Pancreas (tissue), 10 donors: ENCODE data around the gene SOAT1. TPM values are rescaled to one million over a fixed set of nuclear protein-coding genes. Genes with fewer than 3 reads are reported as not detected.

Experiments
- ATAC-seq, 4 donors: fragments of 200-7000 bp; cut with Tn5 transposase; one replicate each; pipeline versions ENCODE4 v1.8.0 to v1.9.1; 2020; ENCODE audit warnings: mild to moderate bottlenecking in 4 of 4, moderate library complexity in 4 of 4
- DNase-seq, 6 donors: peaks; one replicate each; pipeline ENCODE4 v3.0.0-alpha.2; 2020
- FAIRE-seq: peaks from 2 replicates; lab custom pipeline; 2012; peaks lifted over from hg19 to GRCh38; lab: Jason Lieb, UNC
- H3K27ac ChIP-seq, 4 donors: fragments of 200-600 bp; sonication (generic); 1 replicate in 3 of 4; 2 replicates in 1 of 4; pipeline versions ENCODE4 v1.5.0 to v1.8.0; 2020
- H3K27me3 ChIP-seq, 4 donors: fragments of 200-600 bp; one replicate each; pipeline ENCODE4 v1.8.0; 2021
- H3K36me3 ChIP-seq, 3 donors: fragments of 200-600 bp; sonication (generic) in 1 of 3; one replicate each; pipeline versions ENCODE4 v1.5.0 to v1.8.0; 2020 to 2021
- H3K4me1 ChIP-seq, 3 donors: fragments of 200-600 bp; one replicate each; pipeline ENCODE4 v1.8.0; 2021
- H3K4me3 ChIP-seq, 4 donors: fragments of 200-600 bp; sonication (generic) in 2 of 4; one replicate each; pipeline versions ENCODE4 v1.5.0 to v1.8.0; 2020 to 2021
- H3K9me3 ChIP-seq, 4 donors: fragments of 200-600 bp; one replicate each; pipeline ENCODE4 v1.8.0; 2021
- WGBS, 2 donors: extraction: QIAGEN DNeasy Blood & Tissue Kit; methylation state at CpG; one replicate each; pipeline ENCODE4 v1.1.7; 2013; 5-methylcytosine and 5-hydroxymethylcytosine counted together
- intact Hi-C, 3 donors: fragments of 100-400 bp; cut with DNase I; formaldehyde crosslinking; loops; one replicate each; pipeline versions ENCODE4 v1.11.1 to v1.14.2; 2022
- polyA plus RNA-seq, 2 donors: library from polyadenylated mRNA; stranded (reverse); fragments of 200-250 nt; gene quantifications; one replicate each; pipeline ENCODE4 v1.2.3, GENCODE V29; 2013
- total RNA-seq, 6 donors: library from RNA; stranded (reverse); fragmentation: NEBNext Ultra II Directional in 4 of 6; extraction: Animal tissue kit (Norgen Biotek cat#: 25700) in 4 of 6; gene quantifications; one replicate each; pipeline versions ENCODE4 v1.2.1 to v1.2.4, GENCODE V29; 2021 to 2023
- TF ChIP-seq, protein P1 (sequence below), 4 donors: fragments of 200-600 bp; sonication (generic) in 3 of 4; IDR thresholded peaks; one replicate each; pipeline versions ENCODE4 v1.5.0 to v1.8.0; 2021; ENCODE audit warnings: antibody characterized with exemption in 4 of 4
- donor health status: healthy with polysubstance abuse.
- donor health status: DM: no; HTN: no; CAD: no; lungs with moderate emphysema.
- donor health status: DM: no; HTN: no; CAD: no.
- donor health status: control.
- donor health status: control.
- donor health status: Bipolar disorder and iron deficiency.
- donor health status: DM: yes; HTN: yes; CAD: no.
- donor health status: DM: no; HTN: no; CAD: no.
- donor health status: DM: no; HTN: no; CAD: no.
- donor health status: DM: yes; HTN: yes; CAD: no.

Gene SOAT1
- total and polyA plus RNA-seq, 8 donors = 6.8 to 66.8 (median 36.4) TPM

DNA sequence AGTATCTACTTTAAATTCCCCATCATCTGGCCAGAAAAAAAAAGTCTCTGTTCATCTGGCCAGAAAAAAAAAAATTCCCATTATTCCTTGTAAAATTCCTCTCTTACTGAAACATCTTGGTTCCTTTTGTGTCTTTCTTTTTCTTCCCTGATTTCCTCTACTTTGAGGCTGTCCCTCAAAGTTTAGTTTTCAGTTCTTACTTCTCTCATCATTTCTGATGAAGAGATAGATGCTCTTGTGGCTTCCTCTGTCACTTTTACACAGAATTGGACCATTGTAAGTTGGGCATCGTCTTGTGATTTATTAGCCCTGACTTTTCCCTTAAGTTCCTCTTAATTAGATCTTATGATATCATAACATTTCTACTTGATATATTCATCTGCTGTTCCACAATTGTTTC, 6.5 kb downstream of the SOAT1 start:
- Histone ChIP-seq H3K27me3 (no peaks in the 10 kb centered on the region), H3K27ac (no peak overlapping the region), H3K36me3 (no peaks in the 10 kb centered on the region), H3K9me3 (no peaks in the 10 kb centered on the region), H3K4me1 (peaks cover 0 to 27% (median 0%) of the 10 kb centered on the region in 3 donors), H3K4me3 (no peak overlapping the region)
- FAIRE-seq (no peak), ATAC-seq (no peak), DNase-seq (no peak)
- 58 to 73% methylated on average over 1 of the region's 1 CpG for WGBS, 2 donors
- TF ChIP-seq, protein P1, sequence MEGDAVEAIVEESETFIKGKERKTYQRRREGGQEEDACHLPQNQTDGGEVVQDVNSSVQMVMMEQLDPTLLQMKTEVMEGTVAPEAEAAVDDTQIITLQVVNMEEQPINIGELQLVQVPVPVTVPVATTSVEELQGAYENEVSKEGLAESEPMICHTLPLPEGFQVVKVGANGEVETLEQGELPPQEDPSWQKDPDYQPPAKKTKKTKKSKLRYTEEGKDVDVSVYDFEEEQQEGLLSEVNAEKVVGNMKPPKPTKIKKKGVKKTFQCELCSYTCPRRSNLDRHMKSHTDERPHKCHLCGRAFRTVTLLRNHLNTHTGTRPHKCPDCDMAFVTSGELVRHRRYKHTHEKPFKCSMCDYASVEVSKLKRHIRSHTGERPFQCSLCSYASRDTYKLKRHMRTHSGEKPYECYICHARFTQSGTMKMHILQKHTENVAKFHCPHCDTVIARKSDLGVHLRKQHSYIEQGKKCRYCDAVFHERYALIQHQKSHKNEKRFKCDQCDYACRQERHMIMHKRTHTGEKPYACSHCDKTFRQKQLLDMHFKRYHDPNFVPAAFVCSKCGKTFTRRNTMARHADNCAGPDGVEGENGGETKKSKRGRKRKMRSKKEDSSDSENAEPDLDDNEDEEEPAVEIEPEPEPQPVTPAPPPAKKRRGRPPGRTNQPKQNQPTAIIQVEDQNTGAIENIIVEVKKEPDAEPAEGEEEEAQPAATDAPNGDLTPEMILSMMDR (IDR thresholded peaks at IDR 0.05) = no peak
- intact Hi-C loops = no loop called here

DNA sequence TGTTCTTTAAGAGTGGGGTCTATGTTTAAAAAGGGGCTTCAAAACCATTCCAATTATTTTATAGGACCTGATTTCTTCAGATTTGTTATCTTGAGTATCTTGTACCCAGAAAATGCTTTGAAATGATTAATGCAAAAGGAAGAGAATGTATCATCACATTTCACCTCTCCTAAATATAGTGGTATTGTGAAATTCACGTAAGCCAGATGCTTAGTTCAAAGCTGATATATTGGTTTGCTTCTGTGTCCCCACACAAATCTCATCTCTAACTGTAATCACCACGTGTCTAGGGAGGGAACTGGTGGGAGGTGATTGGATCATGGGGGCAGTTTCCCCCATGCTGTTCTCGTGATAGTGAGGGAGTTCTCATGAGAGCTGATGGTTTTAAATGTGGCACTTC, 8.5 kb downstream of the SOAT1 start:
- Histone ChIP-seq H3K27ac (no peak overlapping the region), H3K9me3 (no peaks in the 10 kb centered on the region), H3K4me1 (peaks cover 0 to 17% (median 0%) of the 10 kb centered on the region in 3 donors), H3K27me3 (no peaks in the 10 kb centered on the region), H3K36me3 (no peaks in the 10 kb centered on the region), H3K4me3 (no peak overlapping the region)
- DNase-seq (no peak), ATAC-seq (no peak), FAIRE-seq (no peak)
- TF ChIP-seq, protein P1 (IDR thresholded peaks at IDR 0.05) = no peak
- 84 to 87% methylated on average over 3 of the region's 3 CpGs for WGBS, 2 donors
- intact Hi-C loops = no loop called here

DNA sequence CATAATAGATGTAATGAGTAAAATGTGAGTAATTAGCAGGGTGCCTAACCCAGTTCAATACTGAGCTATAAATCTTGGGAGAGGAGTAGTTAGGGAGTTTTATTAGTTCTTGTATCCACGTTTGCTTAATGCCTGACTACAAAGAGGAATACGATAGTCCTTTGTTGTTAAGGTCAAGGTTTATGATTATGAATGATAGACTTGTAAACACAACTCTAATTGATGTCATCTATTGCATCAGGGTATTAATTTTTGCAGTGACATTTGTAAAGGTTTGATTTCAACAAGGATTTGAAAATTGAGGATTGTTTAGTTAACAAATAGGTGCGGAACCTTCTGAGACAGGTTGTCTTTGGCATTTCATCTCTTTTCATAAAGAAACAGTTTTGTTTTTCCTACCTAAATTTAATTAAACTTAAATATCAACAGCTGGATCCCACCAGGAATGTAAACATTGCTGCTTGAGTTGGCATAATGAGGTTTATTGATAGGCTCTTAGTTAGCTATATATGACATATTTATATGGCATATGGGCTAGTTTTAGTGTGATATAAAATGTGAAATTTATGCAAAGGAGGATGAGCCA, 9.7 kb downstream of the SOAT1 start:
- DNase-seq (no peak), FAIRE-seq (no peak), ATAC-seq (peak in 3 of 4 donors; percentile 35 to 49 (median 43))
- Histone ChIP-seq H3K27ac (no peak overlapping the region), H3K36me3 (no peaks in the 10 kb centered on the region), H3K4me1 (peaks cover 0 to 17% (median 0%) of the 10 kb centered on the region in 3 donors), H3K4me3 (no peak overlapping the region), H3K9me3 (no peaks in the 10 kb centered on the region), H3K27me3 (no peaks in the 10 kb centered on the region)
- intact Hi-C loops = no loop called here
- 17 to 20% methylated on average over 3 of the region's 3 CpGs for WGBS, 2 donors
- TF ChIP-seq, protein P1 (IDR thresholded peaks at IDR 0.05) = no peak

DNA sequence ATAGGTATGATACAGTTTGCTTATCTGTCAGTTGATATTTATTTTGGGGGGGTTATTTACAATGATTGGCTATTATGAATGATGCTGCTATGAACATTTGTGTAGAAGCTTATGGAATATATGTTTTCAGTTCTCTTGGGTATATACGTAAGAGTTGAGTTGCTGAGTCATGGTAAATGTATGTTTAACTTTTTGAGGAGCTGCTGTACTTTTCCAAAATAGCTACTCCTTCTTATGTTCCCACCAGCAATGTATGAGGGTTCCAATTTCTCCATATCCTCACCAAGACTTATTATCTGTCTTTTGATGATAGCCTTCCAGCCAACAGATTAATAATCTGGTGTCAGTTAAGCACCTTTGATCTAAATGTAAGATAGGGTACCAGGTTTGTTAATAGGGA, 11.9 kb downstream of the SOAT1 start:
- no peak for FAIRE-seq
- WGBS, 2 donors = 93 to 94% methylated on average over 1 of the region's 1 CpG
- DNase-seq = no peak
- Histone ChIP-seq H3K4me3 (no peak overlapping the region), H3K27ac (no peak overlapping the region), H3K4me1 (peaks cover 0 to 10% (median 0%) of the 10 kb centered on the region in 3 donors), H3K36me3 (no peaks in the 10 kb centered on the region), H3K9me3 (no peaks in the 10 kb centered on the region), H3K27me3 (no peaks in the 10 kb centered on the region)
- intact Hi-C loops = no loop called here
- TF ChIP-seq, protein P1 (IDR thresholded peaks at IDR 0.05) = no peak
- no peak for ATAC-seq

DNA sequence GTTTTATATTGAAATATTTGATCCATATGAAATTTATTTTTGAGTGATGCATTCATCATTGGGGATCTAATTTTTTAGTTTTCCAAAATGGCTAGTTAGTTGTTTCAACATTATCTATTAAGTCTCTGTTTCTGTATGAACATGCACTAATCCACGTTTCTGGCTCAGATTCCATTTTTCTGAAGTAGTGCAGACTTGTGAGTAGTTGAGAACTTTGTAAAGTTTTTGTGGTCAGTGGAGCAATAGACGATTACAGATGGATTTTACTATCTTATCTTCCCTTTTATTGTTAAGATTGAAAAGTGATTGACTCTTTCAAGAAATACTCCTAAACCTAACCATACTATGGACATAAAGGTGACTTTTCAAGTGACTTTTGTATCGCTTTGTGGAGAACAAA, 16.7 kb downstream of the SOAT1 start:
- Histone ChIP-seq H3K27ac (no peak overlapping the region), H3K36me3 (no peaks in the 10 kb centered on the region), H3K27me3 (no peaks in the 10 kb centered on the region), H3K4me3 (no peak overlapping the region), H3K9me3 (no peaks in the 10 kb centered on the region), H3K4me1 (no peaks in the 10 kb centered on the region)
- WGBS, 2 donors = 47 to 71% methylated on average over 3 of the region's 3 CpGs
- FAIRE-seq = no peak
- no peak for ATAC-seq
- DNase-seq = no peak
- TF ChIP-seq, protein P1 (IDR thresholded peaks at IDR 0.05) = no peak
- intact Hi-C loops = no loop called here
